HG03565 (cell line): ENCODE measurements around the gene BICDL1.

ENCODE experiments used
- ATAC-seq: cut with Tn5 transposase; IDR thresholded peaks from one replicate; pipeline ENCODE4 v1.9.1; 2021; ENCODE audit warnings: mild to moderate bottlenecking, moderate library complexity; ENCODE audit not compliant: unreplicated experiment

The BICDL1 gene

GRCh38 chr12:120048263-120048662, 59.2 kb downstream of the BICDL1 start:
- ATAC-seq, result no peak

- ATAC-seq, result no peak
Observed at GRCh38 chr12:120049426-120049825, 60.4 kb downstream of the BICDL1 start.

DNA sequence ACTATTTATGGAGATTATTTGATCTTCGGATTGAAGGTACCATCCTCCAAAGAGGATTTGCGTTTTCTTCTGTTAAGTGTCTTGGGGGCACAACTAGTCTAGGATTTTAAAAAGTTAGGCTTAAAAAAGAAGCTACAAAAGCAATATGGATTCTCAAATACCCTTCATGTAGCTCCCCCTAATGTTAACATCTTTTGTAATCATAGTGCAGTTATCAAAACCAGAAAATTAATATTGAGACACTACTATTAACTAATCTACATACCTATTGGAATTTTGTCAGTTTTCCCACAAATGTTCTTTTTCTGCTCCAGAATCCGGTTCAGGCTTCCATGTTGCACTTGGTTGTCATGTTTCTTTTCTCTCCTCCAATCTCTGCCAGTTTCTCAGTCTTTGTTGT, 62.5 kb downstream of the BICDL1 start:
- ATAC-seq, result no peak

DNA sequence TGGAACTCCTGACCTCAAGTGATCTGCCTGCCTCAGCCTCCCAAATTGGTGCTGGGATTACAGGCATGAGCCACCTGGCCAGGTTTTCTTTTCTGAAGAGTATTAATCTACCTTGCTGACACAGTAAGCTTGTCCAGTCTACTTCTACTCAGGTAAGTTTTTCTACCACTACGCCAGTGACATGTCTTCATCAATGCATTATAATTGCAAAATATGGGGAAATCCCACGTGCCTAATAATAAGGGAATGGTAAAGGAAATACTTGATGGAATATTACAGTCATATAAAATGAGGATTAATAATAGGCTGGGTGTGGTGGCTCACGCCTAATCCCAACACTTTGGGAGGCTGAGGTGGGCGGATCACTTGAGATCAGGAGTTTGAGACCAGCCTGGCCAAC, 65.3 kb downstream of the BICDL1 start:
- no peak for ATAC-seq

GRCh38 chr12:120055231-120056000, 66.4 kb downstream of the BICDL1 start:
- no peak for ATAC-seq

- no peak for ATAC-seq
Observed at GRCh38 chr12:120056739-120057138, 67.7 kb downstream of the BICDL1 start.

DNA sequence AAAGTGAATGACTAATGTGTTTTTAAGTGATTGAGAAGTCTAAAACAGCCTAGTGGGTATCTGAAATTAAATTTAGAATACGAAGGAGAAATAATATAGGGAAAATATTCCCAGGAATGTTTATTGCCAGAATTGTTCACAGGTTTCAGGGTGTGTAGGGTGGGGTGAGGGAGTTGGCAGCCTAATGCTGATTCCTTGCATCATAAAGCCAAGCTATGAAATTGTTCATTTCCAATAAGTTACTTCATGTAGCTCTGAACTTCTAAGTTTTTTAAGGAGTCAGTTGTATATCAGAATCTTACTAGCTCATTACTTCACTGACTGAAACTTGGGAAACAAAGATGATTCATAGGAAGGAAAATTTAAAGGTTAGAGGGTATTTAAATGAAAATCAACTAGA, 71.2 kb downstream of the BICDL1 start:
- ATAC-seq, result no peak

- ATAC-seq, result no peak
Observed at GRCh38 chr12:120060717-120061116, 71.7 kb downstream of the BICDL1 start.

- no peak for ATAC-seq
Observed at GRCh38 chr12:120061575-120062214, 72.7 kb downstream of the BICDL1 start.

GRCh38 chr12:120062976-120063579, 74.0 kb downstream of the BICDL1 start:
- ATAC-seq, result no peak

DNA sequence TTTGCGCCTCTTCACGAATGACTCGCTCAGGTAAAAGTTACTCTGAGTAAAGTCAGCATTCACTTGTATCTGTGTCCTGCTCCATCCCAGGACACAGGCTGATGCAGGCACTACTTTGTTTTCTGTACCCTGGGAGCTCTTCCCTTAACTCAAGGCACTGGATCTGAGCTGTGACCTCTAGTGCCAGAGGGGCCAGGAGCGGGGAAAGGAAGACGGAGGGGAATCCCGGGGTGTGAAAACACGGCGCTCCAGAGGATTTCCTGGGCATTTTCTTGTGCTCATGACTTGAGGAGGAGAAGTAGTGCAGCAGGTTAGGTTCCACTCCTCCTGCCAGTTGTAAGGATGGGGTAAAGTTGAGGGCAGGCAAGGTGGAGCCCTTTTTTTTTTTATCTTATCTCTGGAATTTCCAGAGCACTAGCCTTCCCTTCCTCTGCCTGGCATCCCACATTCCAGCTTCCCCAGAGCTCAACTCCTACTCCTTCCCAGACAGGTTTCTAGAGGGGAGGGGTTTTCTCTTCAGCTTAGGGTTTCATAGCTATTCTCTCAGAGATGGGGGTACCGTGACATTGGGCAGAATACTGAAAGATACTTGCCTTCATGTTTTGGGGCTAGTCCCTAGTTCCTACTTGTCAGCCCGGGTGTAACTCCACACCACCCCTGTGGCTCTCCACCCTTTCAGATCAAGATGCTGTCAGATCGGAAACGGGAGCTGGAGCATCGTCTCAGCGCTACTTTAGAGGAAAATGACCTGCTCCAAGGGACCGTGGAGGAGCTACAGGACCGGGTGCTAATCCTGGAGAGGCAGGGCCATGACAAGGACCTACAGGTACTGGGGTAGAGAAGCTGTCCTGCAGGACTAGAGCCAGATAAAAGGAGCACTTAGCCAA, 75.3 kb downstream of the BICDL1 start:
- ATAC-seq, result no peak

DNA sequence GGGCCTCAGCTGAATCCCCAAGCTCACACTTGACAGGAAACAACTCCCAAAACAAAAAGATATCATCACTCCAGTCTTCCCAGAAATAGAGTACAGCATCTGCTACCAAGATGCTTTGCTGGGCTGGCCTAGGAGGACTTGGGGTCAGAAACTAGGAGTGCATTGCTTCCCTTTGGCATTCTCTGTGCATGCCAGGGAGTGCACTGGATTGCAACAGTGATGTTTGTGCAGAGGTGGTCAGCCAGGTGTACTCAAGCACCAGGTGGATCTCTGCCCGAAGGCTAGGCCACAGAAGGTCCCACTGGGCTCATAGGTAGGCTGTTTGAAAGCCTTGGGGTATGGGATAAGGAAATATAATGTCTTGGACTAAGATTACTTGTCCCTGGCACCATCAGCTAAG, 76.4 kb downstream of the BICDL1 start:
- no peak for ATAC-seq

- no peak for ATAC-seq
Observed at GRCh38 chr12:120066341-120066740, 77.3 kb downstream of the BICDL1 start.

GRCh38 chr12:120067084-120067869, 78.2 kb downstream of the BICDL1 start:
- no peak for ATAC-seq

- no peak for ATAC-seq
Observed at GRCh38 chr12:120067901-120068300, 78.9 kb downstream of the BICDL1 start.

DNA sequence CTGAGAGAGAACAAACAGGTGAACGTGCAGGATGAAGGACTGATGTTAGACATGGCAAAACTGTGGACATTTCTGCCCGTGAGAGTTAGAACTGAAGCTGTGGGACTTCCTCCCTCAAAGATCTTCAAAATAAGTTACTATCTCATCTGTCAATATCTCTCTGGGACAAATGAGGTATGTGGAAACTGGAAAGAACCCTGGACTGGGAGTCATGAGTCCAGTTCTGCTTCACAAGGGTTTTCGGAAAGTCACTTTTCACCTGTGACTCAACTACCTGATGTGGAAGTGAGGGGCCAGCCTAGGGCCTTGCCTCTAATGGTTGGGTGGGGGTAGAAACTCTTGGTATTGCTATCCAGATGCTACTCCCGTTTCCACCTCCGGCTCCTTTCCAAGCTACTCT, 80.2 kb downstream of the BICDL1 start:
- ATAC-seq, result no peak

GRCh38 chr12:120071493-120072020, 82.5 kb downstream of the BICDL1 start:
- ATAC-seq, result no peak

DNA sequence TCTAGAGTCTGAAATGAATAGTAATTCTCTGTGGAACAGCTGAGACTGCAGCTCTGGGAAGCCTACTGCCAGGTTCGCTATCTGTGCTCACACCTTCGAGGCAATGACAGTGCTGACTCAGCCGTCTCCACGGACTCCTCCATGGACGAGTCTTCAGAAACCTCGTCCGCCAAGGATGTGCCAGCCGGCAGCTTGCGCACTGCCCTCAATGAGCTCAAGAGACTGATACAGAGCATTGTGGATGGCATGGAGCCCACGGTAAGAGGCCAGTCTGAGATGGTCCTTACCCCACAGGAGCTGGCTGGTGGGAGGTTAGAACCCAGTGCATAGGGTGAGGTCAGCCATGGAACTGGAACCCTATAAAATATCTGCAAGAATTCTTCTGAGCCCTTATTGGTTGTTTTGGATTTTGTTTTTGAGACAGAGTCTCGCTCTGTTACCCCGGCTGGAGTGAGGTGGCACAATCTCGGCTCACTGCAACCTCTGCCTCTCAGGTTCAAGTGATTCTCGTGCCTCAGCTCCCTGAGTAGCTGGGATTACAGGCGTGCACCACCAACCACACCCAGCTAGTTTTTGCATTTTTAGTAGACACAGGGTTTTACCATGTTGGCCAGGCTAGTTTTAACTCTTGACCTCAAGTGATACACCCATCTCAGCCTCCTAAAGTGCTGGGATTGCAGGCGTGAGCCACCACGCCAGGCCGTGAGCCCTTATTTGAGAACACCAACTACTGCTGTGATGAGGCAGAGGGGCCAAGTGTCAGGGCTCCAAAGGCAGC, 83.6 kb downstream of the BICDL1 start:
- ATAC-seq, result no peak

- no peak for ATAC-seq
Observed at GRCh38 chr12:120075034-120075616, 86.1 kb downstream of the BICDL1 start.
